Activated gamma-delta T cell treated with Interleukin-2 at 50 U/mL for 16 hours (primary cell): Measurements from ENCODE around the gene CFAP91.

Source experiments
- DNase-seq: peaks from one replicate; pipeline ENCODE4 v3.0.0-alpha.2; 2020

The CFAP91 gene

DNA sequence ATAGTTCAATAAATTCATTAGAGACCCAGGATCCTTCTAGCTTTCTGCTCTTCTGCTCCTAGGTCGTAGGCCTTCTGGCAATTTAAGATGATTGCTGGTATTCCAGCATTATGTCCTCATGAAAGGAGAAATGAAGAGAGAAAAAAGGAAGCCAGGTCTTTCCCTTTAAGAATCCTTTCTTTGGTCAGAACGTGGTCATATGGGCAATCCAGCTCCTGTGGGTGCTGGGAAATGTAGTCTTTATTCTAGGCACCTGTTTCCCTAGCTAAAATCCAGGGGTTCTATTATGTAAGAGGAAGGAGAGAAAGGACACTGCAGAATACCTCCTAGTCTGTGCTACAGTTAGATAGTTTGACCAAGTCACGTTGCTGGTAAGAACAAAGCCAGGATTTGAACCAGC lies 43.6 kb downstream of the CFAP91 start:
- DNase-seq: no peak

DNA sequence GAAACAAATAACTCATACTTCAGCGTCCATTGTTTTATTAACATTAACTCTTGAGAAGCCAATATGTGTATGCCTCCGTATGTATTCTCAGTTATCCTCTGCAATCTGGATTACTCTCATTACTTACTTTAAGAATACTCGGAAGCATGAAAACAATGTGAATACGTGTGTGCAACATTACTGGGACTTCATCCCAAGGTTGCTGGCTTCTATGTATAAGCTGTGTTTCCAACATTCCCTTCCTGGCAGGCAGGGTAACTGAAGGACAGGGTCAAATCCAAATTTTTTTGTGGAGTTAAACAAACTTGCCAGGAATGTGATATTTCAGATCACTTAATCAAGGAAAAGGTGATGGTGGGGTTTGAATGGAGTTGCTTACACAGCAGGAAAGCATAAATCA lies 44.5 kb downstream of the CFAP91 start:
- no peak for DNase-seq

- no peak for DNase-seq
These were observed 46.2 kb downstream of the CFAP91 start for GRCh38 chr3:119748991-119749390.

DNA sequence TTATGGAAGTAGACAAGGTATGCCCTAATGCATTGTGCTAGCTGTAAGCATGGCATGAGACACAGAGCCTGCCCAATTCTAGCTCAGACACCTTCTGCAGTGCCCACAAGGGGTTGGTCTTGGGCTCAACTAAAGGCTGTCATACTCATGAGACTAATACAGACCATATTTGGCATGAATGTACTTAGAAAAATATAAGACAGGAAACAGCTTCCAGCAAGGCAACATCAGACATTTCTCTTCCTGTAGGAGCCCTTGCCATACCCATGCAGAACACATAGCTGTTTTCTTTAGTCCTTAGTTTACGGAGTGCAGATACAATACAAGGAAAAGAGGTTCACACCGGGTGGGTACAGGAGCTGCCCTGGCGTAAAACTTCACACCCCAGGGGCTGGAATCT lies 48.6 kb downstream of the CFAP91 start:
- DNase-seq: no peak
